ENCODE results near the gene SEC14L2. TPM values are rescaled to one million over a fixed set of nuclear protein-coding genes. Genes with fewer than 3 reads are reported as not detected.

Gene SEC14L2
- total RNA-seq, 1 experiment from 2014 or later: 9.4 TPM

- no TSS peak for BruUV-seq (replicated peaks)
- TF ChIP-seq CTCF (IDR thresholded peaks at IDR 0.05; ENCODE audit: insufficient read depth in 1 of 2, low read depth in 1 of 2, low read length in 1 of 2, severe bottlenecking in 1 of 2, unreplicated experiment in 1 of 2): no peak
- Mint-ChIP-seq H3K9me3 (ENCODE audit: unreplicated experiment) (no peaks in the 10 kb centered on the region), H3K27ac (ENCODE audit: unreplicated experiment) (no peak overlapping the region), H3K36me3 (ENCODE audit: insufficient read depth, unreplicated experiment) (peaks cover 13% of the 10 kb centered on the region), H3K4me3 (ENCODE audit: unreplicated experiment) (no peak overlapping the region), H3K27me3 (ENCODE audit: insufficient read depth, unreplicated experiment) (no peaks in the 10 kb centered on the region), H3K4me1 (ENCODE audit: low read depth, unreplicated experiment) (peaks cover 6% of the 10 kb centered on the region)
- no peak overlapping the region for H3K4me3 ChIP-seq (ENCODE audit: low read depth, low read length)
- H3K9me3 ChIP-seq: no peaks in the 10 kb centered on the region
- no peaks in the 10 kb centered on the region for H3K27me3 ChIP-seq (replicated peaks; ENCODE audit: control insufficient read depth, insufficient read depth, low read length)
- H3K4me1 ChIP-seq: peaks cover 37% of the 10 kb centered on the region
- ChIA-PET POLR2A (interaction anchor here (1.8 kb wide), 1 partner anchor 9 kb away, joined by 8 read pairs; no protein-coding TSS in a partner anchor), CTCF (no interaction called here)
- intact Hi-C loops (cut with micrococcal nuclease; ENCODE audit: unreplicated experiment): no loop called here
- no peaks in the 10 kb centered on the region for H3K36me3 ChIP-seq (ENCODE audit: control insufficient read depth, insufficient read depth, low read length)
- no peak for DNase-seq
These were observed 17.8 kb downstream of the SEC14L2 start for GRCh38 chr22:30414525-30415047.

GRCh38 chr22:30416403-30416802 is 19.6 kb downstream of the SEC14L2 start:
- POLR2A ChIA-PET: no interaction called here
- no peak for TF ChIP-seq CTCF (IDR thresholded peaks at IDR 0.05; ENCODE audit: insufficient read depth in 1 of 2, low read depth in 1 of 2, low read length in 1 of 2, severe bottlenecking in 1 of 2, unreplicated experiment in 1 of 2)
- peaks cover 52% of the 10 kb centered on the region for H3K4me1 ChIP-seq
- peaks cover 18% of the 10 kb centered on the region for H3K36me3 Mint-ChIP-seq (ENCODE audit: insufficient read depth, unreplicated experiment)
- no peaks in the 10 kb centered on the region for H3K9me3 ChIP-seq
- no TSS peak for BruUV-seq (replicated peaks)
- H3K27ac Mint-ChIP-seq (ENCODE audit: unreplicated experiment): peak overlapping the region; percentile 58
- CTCF ChIA-PET: no interaction called here
- intact Hi-C loops (cut with micrococcal nuclease; ENCODE audit: unreplicated experiment): no loop called here
- H3K27me3 ChIP-seq (replicated peaks; ENCODE audit: control insufficient read depth, insufficient read depth, low read length): no peaks in the 10 kb centered on the region
- no peak overlapping the region for H3K4me3 ChIP-seq (ENCODE audit: low read depth, low read length)
- no peak for DNase-seq
- no peak overlapping the region for H3K4me3 Mint-ChIP-seq (ENCODE audit: unreplicated experiment)
- H3K9me3 Mint-ChIP-seq (ENCODE audit: unreplicated experiment): no peaks in the 10 kb centered on the region
- no peaks in the 10 kb centered on the region for H3K27me3 Mint-ChIP-seq (ENCODE audit: insufficient read depth, unreplicated experiment)
- H3K4me1 Mint-ChIP-seq (ENCODE audit: low read depth, unreplicated experiment): peaks cover 16% of the 10 kb centered on the region
- peaks cover 1% of the 10 kb centered on the region; the same call in 1 of the 2 replicates for H3K36me3 ChIP-seq (ENCODE audit: control insufficient read depth, insufficient read depth, low read length)

- peaks cover 56% of the 10 kb centered on the region for H3K4me1 ChIP-seq
- H3K27me3 Mint-ChIP-seq (ENCODE audit: insufficient read depth, unreplicated experiment): no peaks in the 10 kb centered on the region
- POLR2A ChIA-PET: no interaction called here
- H3K4me3 Mint-ChIP-seq (ENCODE audit: unreplicated experiment): no peak overlapping the region
- no TSS peak for BruUV-seq (replicated peaks)
- peaks cover 1% of the 10 kb centered on the region; the same call in 1 of the 2 replicates for H3K36me3 ChIP-seq (ENCODE audit: control insufficient read depth, insufficient read depth, low read length)
- H3K27ac Mint-ChIP-seq (ENCODE audit: unreplicated experiment): peak overlapping the region; percentile 58
- H3K36me3 Mint-ChIP-seq (ENCODE audit: insufficient read depth, unreplicated experiment): peaks cover 18% of the 10 kb centered on the region
- no peaks in the 10 kb centered on the region for H3K9me3 Mint-ChIP-seq (ENCODE audit: unreplicated experiment)
- no peaks in the 10 kb centered on the region for H3K27me3 ChIP-seq (replicated peaks; ENCODE audit: control insufficient read depth, insufficient read depth, low read length)
- H3K9me3 ChIP-seq: no peaks in the 10 kb centered on the region
- intact Hi-C loops (cut with micrococcal nuclease; ENCODE audit: unreplicated experiment): no loop called here
- no peak overlapping the region for H3K4me3 ChIP-seq (ENCODE audit: low read depth, low read length)
- CTCF ChIA-PET: no interaction called here
- TF ChIP-seq CTCF (IDR thresholded peaks at IDR 0.05; ENCODE audit: insufficient read depth in 1 of 2, low read depth in 1 of 2, low read length in 1 of 2, severe bottlenecking in 1 of 2, unreplicated experiment in 1 of 2): no peak
- peaks cover 20% of the 10 kb centered on the region for H3K4me1 Mint-ChIP-seq (ENCODE audit: low read depth, unreplicated experiment)
- DNase-seq: no peak
These were observed 20.0 kb downstream of the SEC14L2 start for GRCh38 chr22:30416837-30417236.

Data from Caco-2 (cell line).